Esophagus squamous epithelium (tissue), 5 donors: ENCODE data around the gene SYT2. TPM values are rescaled to one million over a fixed set of nuclear protein-coding genes. Genes with fewer than 3 reads are reported as not detected.
A peak's percentile ranks its signal among the peaks of the same experiment; 100 is the strongest.
"Not testable (repeated sequence)": the region's sequence is repeated elsewhere in the genome, so short reads cannot be mapped to it uniquely, and the experiment has no call there.

ENCODE experiments used
- DNase-seq: peaks from one replicate; lab custom pipeline; 2025; lab: John Stamatoyannopoulos, UW
- H3K27ac ChIP-seq, 4 donors: fragments of 200-600 bp; sonication (generic); one replicate each; pipeline ENCODE4 v1.5.1; 2016 to 2019; ENCODE audit warnings: mild to moderate bottlenecking in 1 of 4
- H3K27me3 ChIP-seq, 4 donors: fragments of 200-600 bp; sonication (generic); 1 replicate in 3 of 4; 2 replicates in 1 of 4; pipeline versions ENCODE4 v1.5.1 to v1.6.0; 2017 to 2021; ENCODE audit warnings: antibody characterized with exemption in 1 of 4
- H3K36me3 ChIP-seq, 3 donors: fragments of 200-600 bp; sonication (generic); one replicate each; pipeline ENCODE4 v1.5.1; 2016 to 2019
- H3K4me1 ChIP-seq, 3 donors: fragments of 200-600 bp; sonication (generic); one replicate each; pipeline ENCODE4 v1.5.1; 2017 to 2019
- H3K4me3 ChIP-seq, 4 donors: fragments of 200-600 bp; sonication (generic); 1 replicate in 3 of 4; 2 replicates in 1 of 4; pipeline ENCODE4 v1.5.1; 2016 to 2019; ENCODE audit warnings: mild to moderate bottlenecking in 2 of 4, moderate library complexity in 1 of 4
- H3K9me3 ChIP-seq, 3 donors: fragments of 200-600 bp; sonication (generic); one replicate each; pipeline ENCODE4 v1.5.1; 2016 to 2019
- POLR2A ChIP-seq, 4 donors: fragments of 450-650 bp; IDR thresholded peaks; one replicate each; pipeline ENCODE4 v1.6.1; 2017; ENCODE audit warnings: antibody characterized with exemption in 4 of 4, mild to moderate bottlenecking in 4 of 4, moderate library complexity in 3 of 4
- WGBS, 2 donors: methylation state at CpG; one replicate each; pipeline ENCODE4 v1.1.5; 2018; 5-methylcytosine and 5-hydroxymethylcytosine counted together
- intact Hi-C: fragments of 100-400 bp; cut with DNase I; formaldehyde crosslinking; loops from one replicate; pipeline ENCODE4 v1.15.0; 2022
- total RNA-seq, 4 donors: library from RNA; depleted of rRNA; stranded (reverse); fragments of >200 nt; gene quantifications; one replicate each; pipeline ENCODE4 v1.1.0, GENCODE V29; 2016
- TF ChIP-seq, protein P1 (sequence below), 6 experiments: fragments of 450-650 bp in 4 of 6; fragments of 200-600 bp in 2 of 6; sonication (generic) in 2 of 6; IDR thresholded peaks; one replicate each; pipeline ENCODE4 v1.5.1; 2016 to 2019; ENCODE audit warnings: antibody characterized with exemption in 6 of 6, mild to moderate bottlenecking in 4 of 6, moderate library complexity in 4 of 6
- donor health status: DM: yes; HTN: yes; CAD: no.

SYT2 gene
- total RNA-seq, 4 donors from 2014 or later, result not detected

DNA sequence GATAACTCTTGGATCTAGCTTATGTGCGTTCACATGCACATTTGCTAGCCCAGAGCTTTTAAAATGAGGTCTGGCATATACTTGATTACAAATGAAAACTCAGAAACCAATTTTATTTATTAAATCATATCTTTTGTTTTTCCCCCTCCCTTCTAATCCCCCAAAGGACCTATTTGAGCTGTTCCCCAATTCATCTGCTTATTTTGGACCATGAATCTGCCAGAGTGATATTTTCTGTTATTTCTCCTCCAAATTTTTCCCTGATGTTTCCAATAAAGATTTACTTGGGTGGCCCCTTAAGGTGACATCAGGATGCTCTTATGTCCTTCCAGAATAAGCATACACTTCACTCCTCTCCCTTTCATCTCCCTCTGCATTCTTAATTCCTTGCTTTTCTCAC, 123.4 kb downstream of the SYT2 start:
- no peaks in the 10 kb centered on the region for H3K9me3 ChIP-seq
- no peaks in the 10 kb centered on the region for H3K27me3 ChIP-seq
- DNase-seq, result no peak
- WGBS, 2 donors, result 61 to 70% methylated on average over 1 of the region's 1 CpG
- peak overlapping the region; percentile 62 to 91 (median 82) for H3K27ac ChIP-seq
- TF ChIP-seq POLR2A (IDR thresholded peaks at IDR 0.05), result no peak
- TF ChIP-seq, protein P1, sequence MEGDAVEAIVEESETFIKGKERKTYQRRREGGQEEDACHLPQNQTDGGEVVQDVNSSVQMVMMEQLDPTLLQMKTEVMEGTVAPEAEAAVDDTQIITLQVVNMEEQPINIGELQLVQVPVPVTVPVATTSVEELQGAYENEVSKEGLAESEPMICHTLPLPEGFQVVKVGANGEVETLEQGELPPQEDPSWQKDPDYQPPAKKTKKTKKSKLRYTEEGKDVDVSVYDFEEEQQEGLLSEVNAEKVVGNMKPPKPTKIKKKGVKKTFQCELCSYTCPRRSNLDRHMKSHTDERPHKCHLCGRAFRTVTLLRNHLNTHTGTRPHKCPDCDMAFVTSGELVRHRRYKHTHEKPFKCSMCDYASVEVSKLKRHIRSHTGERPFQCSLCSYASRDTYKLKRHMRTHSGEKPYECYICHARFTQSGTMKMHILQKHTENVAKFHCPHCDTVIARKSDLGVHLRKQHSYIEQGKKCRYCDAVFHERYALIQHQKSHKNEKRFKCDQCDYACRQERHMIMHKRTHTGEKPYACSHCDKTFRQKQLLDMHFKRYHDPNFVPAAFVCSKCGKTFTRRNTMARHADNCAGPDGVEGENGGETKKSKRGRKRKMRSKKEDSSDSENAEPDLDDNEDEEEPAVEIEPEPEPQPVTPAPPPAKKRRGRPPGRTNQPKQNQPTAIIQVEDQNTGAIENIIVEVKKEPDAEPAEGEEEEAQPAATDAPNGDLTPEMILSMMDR (IDR thresholded peaks at IDR 0.05), result no peak
- H3K4me3 ChIP-seq, result no peak overlapping the region
- intact Hi-C loops, result no loop called here
- peaks cover 4 to 29% (median 12%) of the 10 kb centered on the region in 3 donors for H3K36me3 ChIP-seq
- H3K4me1 ChIP-seq, result peaks cover 7 to 74% (median 54%) of the 10 kb centered on the region in 3 donors

GRCh38 chr1:202586018-202586821, 124.0 kb downstream of the SYT2 start:
- Histone ChIP-seq H3K27me3 (no peaks in the 10 kb centered on the region), H3K4me3 (no peak overlapping the region), H3K9me3 (no peaks in the 10 kb centered on the region), H3K36me3 (peaks cover 4 to 35% (median 12%) of the 10 kb centered on the region in 3 donors), H3K27ac (peak overlapping the region; percentile 10 to 91 (median 82)), H3K4me1 (peaks cover 7 to 67% (median 50%) of the 10 kb centered on the region in 3 donors)
- no peak for TF ChIP-seq POLR2A (IDR thresholded peaks at IDR 0.05)
- TF ChIP-seq, protein P1 (IDR thresholded peaks at IDR 0.05), result no peak
- intact Hi-C loops, result no loop called here
- DNase-seq, result no peak
- 47 to 57% methylated on average over 4 of the region's 4 CpGs for WGBS, 2 donors

DNA sequence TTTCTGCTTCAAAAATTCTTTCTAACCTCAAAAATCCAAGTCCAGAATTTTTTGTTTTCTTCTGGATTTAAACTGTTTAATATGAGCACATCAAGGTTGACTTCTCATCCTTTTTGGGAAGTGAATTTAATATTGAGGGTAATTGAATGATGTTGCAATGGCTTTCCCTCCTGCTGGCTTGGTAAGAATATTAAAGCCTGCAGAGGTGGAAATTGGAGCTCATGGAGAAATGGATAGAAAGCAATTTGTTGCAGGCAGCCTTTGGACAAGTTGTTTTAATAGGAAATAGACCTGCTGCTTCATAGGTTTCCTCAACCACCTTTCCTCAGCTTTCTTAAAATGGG, 124.7 kb downstream of the SYT2 start:
- Histone ChIP-seq H3K4me3 (no peak overlapping the region), H3K4me1 (peaks cover 7 to 61% (median 43%) of the 10 kb centered on the region in 3 donors), H3K27me3 (no peaks in the 10 kb centered on the region), H3K36me3 (peaks cover 4 to 42% (median 12%) of the 10 kb centered on the region in 3 donors), H3K9me3 (no peaks in the 10 kb centered on the region), H3K27ac (peak overlapping the region; percentile 10 to 91 (median 82))
- no peak for TF ChIP-seq POLR2A (IDR thresholded peaks at IDR 0.05)
- TF ChIP-seq, protein P1 (IDR thresholded peaks at IDR 0.05), result no peak
- no peak for DNase-seq
- intact Hi-C loops, result no loop called here

DNA sequence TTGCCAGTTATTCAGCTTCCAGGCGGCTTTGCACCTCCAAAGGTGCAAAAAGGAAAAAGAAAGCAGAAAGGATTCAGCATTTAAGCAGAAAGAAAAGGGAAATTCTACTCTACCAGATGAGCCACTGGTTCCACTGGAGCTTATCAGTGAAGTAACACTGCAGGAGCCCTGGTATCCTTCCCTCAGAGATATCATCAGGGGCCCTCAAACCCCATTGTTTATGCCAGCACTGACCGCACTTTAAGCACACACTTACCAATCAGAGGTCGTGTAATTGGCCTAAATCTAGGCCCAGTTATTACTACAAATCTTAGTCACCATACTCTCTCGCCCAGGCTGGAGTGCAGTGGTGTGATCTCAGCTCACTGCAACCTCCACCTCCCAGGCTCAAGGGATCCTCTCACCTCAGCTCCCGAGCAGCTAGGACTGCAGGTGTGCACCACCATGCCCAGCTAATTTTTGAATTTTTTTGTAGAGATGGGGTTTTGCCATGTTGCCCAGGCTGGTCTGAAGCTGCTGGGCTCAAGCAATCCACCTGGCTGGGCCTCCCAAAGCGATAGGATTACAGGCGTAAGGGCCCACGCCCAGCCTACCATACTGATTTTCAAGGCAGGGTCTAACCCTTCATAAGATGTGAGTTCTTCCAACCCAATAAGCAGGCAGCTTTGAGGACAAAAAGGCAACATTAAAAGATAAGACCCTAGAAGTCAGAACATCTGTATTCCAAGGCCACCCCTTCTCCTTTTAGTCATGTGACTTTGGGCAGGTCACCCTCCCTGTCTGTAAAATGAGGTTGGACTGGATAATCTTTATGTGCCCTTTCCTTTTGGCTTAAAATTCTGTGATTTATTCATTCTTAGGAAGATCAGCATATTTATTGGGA, 125.3 kb downstream of the SYT2 start:
- Histone ChIP-seq H3K27me3 (no peaks in the 10 kb centered on the region), H3K4me3 (no peak overlapping the region), H3K27ac (peak overlapping the region in 3 of 4 donors; percentile 15 to 82 (median 56)), H3K36me3 (peaks cover 4 to 47% (median 12%) of the 10 kb centered on the region in 3 donors), H3K4me1 (peaks cover 7 to 61% (median 44%) of the 10 kb centered on the region in 3 donors), H3K9me3 (no peaks in the 10 kb centered on the region)
- intact Hi-C loops, result no loop called here
- WGBS, 2 donors, result 86 to 87% methylated on average over 7 of the region's 8 CpGs
- DNase-seq, result no peak
- no peak for TF ChIP-seq POLR2A (IDR thresholded peaks at IDR 0.05)
- TF ChIP-seq, protein P1 (IDR thresholded peaks at IDR 0.05), result no peak

DNA sequence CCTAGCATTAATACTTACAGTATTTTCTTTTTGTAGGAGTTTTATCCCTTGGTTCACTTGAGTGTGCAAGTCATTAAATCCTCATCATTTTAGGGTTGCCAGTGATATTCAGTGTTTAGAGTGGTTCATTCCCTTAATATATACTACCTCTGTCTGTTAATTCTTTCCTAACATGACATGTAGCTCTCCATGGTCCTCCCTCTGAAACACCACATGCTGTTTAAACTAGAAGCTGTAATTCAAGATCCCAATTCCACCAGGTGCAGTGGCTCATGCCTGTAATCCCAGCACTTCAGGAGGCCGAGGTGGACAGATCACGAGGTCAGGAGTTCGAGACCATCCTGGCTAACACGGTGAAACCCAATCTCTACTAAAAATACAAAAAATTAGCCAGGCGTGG, 127.9 kb downstream of the SYT2 start:
- Histone ChIP-seq H3K36me3 (peaks cover 4 to 47% (median 12%) of the 10 kb centered on the region in 3 donors), H3K4me1 (peaks cover 15 to 61% (median 40%) of the 10 kb centered on the region in 3 donors)
- H3K4me3 ChIP-seq, DNase-seq, intact Hi-C loops, H3K27me3 ChIP-seq, H3K27ac ChIP-seq, H3K9me3 ChIP-seq: not testable (repeated sequence)
- WGBS, 2 donors, result 87% methylated on average over 5 of the region's 5 CpGs; no CpG with 5 or more reads in 1 of the 2 donors
